NCI-H1048 (cell line): ENCODE measurements around the gene DAPK1.

Experiments
- DNase-seq: peaks from one replicate; lab custom pipeline; 2025; lab: John Stamatoyannopoulos, UW

The DAPK1 gene

DNA sequence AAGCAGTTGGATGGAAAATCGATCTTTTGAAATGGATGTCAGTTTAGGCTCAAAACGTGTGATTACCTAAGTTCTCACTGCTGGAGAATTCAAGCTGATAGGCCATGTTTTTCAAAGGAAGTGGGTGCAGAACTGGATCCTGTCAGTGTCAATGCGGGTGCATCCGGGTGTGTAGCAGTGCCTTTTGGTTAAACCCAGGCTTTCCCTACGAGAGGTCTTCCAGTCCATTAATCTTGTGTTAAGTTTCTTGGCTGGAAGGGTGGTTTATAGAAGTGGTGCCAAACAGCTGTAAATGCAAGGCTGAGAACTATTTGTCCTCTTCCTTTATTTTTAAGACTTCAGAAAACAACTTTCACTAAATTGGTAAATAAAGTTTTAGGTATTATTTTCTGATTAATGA lies 71.9 kb downstream of the DAPK1 start:
- no peak for DNase-seq

DNA sequence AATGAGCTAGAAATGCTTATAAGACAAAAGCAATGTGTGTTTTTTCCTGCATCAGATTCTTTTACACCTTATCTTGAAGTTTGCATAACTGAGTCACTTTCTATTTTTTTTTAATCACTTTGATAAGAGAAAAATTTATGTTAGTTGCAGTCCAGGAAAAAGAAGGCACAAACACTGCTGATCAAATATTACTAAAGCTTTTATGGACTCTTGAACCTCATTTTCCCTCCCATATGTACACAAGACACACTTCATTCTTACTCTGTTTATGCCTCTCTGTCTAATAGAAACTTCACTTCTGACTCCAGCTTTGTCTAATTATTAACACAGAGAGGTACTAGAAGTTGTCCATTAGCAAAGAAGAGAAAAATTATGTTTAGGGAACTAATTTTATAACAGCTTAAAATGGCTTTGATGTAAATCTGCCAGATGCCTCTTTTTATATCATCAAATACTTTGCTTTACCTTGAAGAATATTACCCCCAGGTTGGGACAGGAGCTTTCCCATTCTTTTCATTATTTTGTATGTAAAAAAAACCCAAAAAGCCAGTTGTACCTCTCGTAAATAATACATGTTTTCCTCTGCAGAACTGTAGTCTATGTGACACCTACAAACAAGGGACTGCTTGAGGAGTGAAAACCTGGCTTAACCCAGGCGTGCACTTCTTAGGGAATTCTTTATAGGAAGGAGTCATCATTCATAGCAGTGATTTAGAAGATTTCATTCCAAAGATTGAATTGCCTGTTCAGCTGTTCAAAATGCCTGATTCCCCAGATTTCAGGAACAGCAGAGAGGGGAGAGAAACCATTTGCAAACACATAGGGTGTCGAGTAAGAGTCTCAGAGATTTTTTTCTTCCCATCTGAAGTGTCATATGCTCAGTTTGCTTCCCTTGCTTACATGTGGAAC lies 72.6 kb downstream of the DAPK1 start:
- no peak for DNase-seq

- no peak for DNase-seq
These were observed 75.1 kb downstream of the DAPK1 start for GRCh38 chr9:87572719-87573118.

- DNase-seq: no peak
These were observed 76.2 kb downstream of the DAPK1 start for GRCh38 chr9:87573841-87574342.

GRCh38 chr9:87577746-87578145 lies 80.1 kb downstream of the DAPK1 start:
- no peak for DNase-seq

- no peak for DNase-seq
These were observed 81.0 kb downstream of the DAPK1 start for GRCh38 chr9:87578625-87579024.

GRCh38 chr9:87579781-87580541 lies 82.3 kb downstream of the DAPK1 start:
- no peak for DNase-seq

DNA sequence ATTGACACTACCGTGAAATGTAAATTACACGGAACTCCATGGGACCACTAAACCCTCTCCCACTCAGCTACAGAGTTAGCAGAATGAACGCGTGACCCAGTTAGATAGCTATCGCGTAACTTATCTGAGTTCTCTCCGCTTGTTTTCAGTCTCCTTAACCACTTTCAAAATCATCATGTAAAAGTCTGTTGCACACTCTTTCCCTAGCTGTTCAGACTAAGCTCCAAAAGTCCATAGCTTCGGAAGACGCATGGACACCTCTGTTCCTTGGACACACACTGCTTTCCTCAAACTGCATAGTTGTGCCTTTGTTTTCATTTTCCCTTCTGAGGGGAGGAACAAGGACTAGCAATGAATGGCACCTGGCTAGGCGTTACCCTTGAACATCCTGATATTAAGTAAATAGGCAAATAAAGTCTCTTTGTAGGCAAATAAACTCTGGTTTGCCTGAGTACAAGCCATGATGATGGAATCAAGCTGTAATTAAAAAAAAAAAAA lies 83.3 kb downstream of the DAPK1 start:
- DNase-seq: peak; percentile 61

DNA sequence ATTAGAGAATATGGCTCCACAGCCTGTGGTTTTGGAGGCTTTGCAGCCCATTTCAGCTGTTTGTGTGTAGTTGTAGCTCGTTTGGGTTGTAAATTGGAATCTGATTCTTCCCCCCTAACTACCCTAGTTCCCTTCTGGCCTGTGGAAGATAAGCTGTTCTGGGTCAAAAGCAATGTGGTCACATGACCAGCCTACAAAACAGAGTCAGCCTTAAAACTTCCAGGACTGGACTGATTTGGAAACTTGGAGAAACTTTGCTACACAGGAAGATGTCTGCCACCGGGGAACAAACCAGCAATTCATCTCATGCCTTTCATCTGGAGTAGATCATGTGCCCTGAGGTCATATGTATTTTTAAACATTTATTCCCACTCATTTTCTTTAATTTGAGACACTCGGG lies 83.8 kb downstream of the DAPK1 start:
- peak; percentile 16 for DNase-seq

DNA sequence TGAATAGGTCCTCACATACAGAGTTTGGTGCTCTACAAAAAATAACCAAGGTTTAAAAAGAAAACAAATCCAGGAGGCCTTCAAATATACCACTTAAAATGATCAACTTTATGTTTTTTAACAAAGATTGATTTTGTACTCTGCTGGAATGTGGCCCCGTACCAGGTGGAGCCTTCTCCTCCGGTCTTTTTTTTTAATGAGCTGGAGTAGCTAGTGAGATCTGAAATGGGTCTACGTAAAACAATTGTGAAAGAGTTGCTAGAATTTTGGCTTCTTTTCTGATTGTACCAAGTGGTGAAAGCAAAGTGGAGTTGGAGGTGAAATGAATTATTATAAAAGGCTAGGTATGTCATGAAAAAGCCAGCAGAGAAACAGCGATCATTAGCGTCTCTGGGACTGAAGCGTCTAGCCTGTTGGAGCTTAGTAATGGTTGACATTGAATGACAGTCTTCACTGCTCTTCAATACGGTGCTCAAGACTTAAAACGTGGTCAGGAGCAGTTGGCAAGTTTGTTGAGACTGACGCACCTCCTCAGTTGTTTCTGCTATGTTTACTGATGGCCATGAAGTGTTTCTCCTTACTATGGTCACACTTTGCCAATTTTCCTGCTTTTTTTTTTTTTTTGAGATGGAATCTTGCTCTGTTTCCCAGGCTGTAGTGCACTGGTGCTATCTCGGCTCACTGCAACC lies 84.4 kb downstream of the DAPK1 start:
- DNase-seq: no peak

DNA sequence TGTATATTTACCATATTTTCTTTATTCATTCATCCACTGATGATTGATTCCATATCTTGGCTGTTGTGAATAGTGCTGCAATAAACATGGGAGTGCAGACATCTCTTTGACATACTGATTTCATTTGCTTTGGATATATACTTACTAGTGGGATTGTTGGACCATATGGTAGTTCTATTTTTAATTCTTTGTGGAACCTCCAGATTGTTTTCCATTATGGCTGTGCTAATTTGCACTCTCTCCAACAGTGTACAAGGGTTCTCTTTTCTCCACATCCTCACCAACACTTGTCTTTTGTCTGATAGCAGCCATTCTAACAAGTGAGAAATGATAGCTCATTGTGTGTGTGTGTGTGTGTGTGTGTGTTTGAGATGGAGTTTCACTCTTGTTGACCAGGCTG lies 86.7 kb downstream of the DAPK1 start:
- no peak for DNase-seq

- DNase-seq: no peak
These were observed 87.6 kb downstream of the DAPK1 start for GRCh38 chr9:87585123-87585855.

GRCh38 chr9:87586731-87587355 lies 89.2 kb downstream of the DAPK1 start:
- DNase-seq: no peak

- no peak for DNase-seq
These were observed 89.7 kb downstream of the DAPK1 start for GRCh38 chr9:87587356-87587745.

DNA sequence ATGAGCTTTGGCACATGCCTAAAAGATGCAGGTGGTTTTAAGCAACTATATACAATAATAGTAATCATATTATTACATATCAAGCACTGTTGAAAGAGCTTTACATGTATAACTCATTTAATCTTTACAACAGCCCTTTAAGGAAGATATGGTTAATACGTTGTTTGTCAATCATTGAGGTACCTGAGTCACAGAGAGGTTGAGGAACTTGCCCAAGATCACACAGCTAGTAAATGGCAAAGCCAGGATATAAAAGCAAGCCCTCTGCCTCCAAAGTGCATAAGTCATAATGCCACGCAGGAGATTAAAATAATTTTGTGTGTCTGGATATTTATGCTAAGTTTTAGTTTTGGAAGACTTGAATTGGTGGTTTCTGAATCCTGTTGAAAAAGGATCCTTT lies 90.2 kb downstream of the DAPK1 start:
- no peak for DNase-seq

DNA sequence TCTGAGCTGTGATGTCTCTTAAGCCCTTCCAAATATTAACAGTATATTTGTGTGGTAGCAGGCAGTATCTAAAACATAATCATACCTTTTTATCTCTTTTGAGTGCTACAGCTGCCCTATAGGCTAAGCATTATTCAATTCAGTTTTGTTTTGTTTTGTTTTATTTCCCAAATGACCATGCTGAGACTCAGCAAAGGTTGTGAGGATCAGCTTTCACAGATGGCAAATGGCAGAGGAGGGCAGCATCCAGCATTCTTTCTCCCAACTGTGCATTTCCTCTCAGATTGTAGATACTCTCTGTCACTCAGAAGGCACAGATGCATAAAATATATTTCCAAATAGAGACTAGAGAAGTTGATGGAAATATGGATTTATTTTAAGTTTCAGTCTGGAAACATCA lies 90.7 kb downstream of the DAPK1 start:
- DNase-seq: no peak

- DNase-seq: no peak
These were observed 93.3 kb downstream of the DAPK1 start for GRCh38 chr9:87590996-87591395.

DNA sequence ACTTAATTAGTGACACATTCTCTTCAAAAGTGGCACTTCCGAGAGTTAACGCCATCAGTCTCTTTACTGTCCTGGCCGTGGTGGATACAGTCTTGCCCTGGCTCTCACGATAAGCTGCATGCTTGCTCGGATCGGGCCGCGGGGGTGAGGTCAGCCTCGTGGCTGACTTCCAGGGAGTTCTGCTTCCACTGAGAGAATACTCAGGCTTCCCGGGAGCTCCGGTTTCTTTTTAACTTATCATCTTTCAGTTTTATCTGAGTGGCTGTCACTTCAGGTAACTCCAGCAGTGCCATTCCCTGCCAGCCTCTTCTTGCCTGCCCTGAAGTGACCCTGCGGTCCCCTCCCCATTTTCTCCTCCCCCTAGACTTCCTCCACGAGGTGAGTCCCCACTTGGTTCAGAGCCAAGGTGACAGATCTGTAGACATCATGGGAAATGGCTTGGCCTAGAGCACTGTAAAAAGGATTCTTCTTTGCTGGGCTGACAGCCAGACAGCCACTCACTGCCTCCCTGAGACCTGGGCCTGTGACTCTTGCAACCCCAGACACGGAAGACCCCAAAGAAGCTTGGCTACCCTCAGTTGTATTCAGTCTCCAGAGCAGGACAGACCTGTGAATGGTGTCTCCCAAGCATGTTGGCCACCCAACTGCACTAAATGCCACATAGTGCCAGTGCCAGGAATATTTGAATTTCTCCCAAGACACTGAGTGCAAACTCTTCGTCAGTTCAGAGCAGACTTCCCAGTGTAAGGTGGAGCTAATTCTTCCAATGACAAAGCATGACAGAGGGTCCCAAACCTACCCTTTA lies 95.1 kb downstream of the DAPK1 start:
- DNase-seq: no peak

DNA sequence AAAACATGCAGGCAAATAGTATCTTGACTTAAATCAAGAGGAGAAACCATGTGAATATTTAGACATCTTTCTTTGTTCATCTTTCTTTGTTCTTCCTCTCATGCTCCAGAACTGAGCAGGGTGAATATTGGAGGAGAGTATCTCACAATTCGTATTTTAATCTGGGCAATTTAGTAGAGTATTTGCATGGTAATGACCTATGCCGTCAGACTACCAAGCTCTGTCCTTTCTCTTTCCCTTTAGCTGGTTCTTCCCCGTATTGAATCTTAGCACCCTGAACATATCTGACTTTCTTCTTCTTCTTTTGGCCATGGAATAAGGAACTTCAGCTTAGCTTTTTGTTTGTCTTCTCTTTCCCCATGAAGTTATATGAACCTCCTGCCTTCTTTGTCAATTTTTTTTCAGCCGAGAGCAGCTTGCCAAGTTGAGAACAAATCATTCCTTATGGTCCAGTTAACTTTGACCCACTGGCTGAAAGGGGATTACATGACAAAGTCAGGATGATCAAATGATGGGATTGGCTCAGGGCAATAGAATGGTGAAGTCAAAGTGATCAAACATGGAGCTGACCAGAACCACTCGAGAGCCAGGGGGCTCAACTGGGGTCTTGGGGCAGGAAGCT lies 95.8 kb downstream of the DAPK1 start:
- DNase-seq: no peak

GRCh38 chr9:87594194-87594593 lies 96.5 kb downstream of the DAPK1 start:
- no peak for DNase-seq
